ENCODE data around the gene UFM1.
"Not testable (repeated sequence)": the region's sequence is repeated elsewhere in the genome, so short reads cannot be mapped to it uniquely, and the experiment has no call there.

The UFM1 gene

DNA sequence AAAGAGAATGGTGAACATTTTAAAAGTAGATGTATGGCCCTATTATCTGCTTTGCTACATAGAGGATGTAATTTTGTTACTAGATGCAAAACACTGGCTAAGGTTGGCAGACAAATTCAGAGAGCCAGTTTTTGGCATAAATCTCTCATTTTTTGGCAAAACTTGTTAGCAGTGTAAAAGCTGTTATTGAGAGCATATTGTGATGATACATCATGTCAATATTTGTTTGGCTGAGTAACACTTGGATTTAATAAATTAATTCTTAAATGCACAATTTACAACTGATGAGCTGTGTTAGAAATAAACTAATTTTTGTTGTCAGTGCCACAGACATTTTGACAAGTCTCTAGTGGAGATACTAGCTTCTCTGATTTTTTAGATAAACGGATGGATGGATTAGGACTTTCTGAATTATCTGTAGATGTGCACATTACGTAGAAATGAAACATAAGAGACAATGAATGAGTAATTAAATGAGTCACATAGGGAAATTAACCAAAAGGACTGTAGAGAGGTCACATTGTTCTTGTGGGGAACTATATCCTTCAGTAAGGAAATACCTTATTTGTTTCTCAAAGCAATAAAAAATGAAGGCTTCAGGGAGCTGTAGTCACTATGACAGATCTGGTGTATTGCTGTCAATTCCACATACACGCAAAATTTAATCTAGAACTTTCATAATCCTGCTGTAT lies 17.4 kb downstream of the UFM1 start:
- no peak for DNase-seq

DNA sequence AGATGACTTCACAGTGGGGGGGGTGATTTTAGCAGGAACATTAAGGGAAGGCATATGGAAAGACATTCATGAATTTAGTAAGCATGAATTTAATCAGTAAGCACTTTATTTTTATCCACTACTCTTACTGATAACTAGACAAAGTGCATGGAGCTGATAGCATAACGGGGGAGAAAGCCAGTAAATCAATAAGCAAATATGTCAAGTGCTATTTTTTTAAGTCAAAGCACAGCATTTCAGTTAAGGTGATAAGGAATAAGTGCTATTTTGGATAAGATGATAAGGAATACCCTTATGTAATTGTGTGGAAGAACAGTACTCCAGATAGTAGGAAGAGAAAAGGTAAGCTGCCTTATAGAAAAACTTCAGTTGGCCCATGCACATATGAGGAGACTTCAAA lies 19.4 kb downstream of the UFM1 start:
- no peak for DNase-seq

DNA sequence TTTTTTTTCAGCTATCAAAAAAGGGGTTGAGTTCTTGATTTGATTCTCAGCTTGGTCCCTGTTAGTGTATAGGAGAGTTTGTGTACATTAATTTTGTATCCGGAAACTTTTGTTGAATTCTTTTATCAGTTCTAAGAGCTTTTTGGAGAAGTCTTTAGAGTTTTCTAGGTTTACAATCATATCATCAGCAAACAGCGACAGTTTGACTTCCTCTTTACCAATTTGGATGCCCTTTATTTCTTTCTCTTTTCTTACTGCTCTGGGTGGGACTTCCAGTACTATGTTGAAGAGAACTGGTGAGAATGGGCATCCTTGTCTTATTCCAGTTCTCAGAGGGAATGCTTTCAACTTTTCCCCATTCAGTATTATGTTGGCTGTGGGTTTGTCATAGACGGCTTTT lies 20.4 kb downstream of the UFM1 start:
- DNase-seq: not testable (repeated sequence)

DNA sequence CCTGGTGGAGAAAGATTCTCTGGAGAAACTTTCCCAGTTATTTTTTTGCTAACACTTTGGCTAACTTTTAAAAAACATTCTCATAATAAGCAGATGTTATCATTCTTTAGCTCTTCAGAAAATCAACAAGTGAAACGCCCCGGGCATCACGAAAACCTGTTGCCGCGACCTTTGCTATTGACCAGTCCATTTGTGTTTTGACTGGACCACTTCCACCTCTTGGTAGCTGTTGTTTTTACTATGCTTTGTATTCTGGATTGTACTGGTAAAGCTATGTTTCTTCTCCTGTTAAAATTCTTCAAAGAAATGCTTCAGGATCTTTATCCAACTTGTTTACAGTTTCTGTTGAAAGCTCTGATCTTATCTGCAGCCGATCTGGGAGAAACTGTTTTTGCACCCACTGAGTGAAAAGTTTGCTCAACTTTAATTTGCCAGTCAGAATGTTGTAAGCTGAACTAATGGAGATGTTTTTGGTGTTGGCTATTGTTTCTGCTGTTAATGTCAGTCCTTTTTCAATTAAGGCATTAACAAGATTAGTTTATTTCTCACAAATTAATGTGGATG lies 23.3 kb downstream of the UFM1 start:
- DNase-seq: no peak

DNA sequence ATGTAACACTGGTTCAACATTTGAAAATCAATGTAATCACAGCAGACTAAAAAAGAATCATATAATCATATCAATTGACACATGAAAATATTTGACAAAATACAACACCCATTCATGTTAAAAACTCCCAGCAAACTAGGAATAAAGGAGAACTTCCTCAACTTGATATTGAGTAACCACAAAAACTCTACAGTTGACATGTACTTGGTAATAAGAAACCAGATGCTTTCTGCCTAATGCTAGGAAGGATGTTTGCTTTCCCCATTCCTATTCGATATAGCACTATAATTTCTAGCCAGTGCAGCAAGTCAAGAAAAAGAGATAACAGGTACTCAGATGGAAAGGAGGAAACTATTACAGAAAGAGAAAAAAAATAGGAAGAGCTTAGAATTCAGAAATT lies 26.9 kb downstream of the UFM1 start:
- DNase-seq: no peak

DNA sequence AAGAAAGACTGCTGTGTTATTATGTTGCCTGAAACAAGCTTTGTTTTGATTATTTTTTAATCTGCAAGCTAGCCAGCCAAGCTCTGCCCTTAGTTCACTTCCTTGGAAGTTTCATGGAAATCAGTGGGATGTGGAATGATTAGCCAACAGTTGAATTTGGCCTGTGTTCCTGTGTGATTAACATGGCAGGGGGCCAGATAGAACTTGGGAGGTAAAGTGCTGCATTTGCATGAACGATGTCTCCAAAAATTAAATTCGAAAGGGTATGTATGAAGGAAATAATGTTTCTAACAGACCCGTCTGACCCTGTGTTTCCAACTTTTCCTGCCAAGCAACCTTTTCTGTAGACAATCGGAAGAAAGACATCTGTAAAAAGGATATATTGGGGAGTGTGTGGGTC lies 32.2 kb downstream of the UFM1 start:
- no peak for DNase-seq

DNA sequence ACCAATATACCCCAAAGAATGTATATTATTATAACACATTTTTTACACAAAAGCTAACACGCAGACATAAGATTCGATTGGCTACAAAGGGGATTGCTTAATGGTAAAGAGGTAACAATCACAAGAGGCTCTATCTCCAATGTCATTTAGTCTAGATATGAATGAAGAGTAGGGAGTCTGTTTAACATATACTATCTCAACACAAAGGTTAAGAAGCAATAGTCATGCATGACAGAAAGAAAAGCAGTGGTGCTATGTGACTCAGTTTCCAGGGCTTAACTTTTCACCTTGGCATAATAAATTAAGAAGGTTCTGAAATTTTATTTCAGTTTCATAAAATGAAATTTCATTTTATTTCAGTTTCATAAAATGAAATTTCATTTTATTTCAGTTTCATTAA lies 33.3 kb downstream of the UFM1 start:
- no peak for DNase-seq

DNA sequence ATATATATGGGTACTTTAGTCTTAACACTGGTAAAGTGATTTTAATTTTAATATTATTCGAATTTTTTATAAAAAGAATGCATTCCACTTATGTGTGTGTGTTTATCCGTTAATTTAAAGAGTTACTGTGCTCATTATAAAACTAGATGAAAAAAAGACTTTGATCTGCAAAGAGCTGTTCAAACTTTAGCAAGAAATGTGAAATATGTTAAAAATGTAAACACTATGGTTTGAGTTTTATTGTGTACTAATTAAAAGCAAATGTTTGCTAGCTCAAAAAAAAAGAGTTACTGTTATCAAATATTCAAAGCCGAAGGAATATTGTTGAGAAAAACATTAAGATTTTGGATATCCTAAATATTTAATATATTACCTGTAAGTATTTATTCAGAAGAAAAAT lies 34.5 kb downstream of the UFM1 start:
- DNase-seq: no peak

DNA sequence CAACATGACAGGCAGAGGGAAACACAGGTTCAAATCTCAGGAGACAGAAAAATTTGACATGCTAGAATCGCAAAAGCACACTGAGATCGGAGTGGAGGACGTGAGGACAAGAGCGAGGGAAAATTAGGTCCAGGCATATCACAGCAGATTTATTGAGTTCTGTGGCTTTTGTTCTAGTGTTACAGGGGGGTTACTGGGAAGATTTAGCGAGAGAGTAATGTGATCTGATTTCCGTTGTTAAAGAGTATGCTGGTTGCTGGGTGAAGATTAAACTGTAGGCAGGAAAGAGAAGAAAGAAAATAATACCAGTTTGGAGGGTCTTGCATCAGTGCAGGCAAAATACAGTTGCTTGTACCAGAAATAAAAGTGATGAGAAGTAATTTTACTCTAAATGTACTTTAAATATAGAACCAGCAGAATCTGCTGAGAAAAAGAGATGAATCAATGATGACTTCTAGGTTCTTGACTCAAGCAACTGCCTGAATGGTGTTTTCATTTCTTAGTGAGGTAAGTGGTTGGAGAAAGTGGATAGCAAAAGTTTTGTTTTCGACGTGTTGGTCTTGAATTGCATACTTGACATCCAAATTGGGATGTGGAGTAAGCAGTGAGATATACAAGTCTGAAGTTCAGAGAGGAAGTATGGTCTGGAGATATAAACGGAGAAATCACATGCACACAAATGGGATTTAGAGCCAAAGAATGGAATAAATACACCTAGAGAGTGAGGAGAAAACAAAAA lies 35.7 kb downstream of the UFM1 start:
- DNase-seq: no peak

DNA sequence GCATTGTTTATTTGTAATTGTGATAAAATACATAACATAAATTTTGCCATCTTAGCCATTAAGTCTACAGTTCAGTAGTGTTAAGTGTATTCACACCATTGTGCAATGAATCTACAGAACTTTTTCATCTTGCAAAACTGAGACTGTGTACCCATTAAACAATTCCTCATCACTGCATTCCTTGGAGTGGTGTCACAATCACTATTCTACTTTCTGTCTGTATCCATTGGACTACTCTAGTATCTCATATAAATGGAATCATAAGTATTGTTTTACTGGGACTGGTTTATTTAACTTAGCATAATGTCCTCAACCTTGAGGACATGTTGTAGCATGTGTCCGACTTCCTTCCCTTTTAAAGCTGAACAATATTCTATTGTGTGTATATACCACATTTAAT lies 36.8 kb downstream of the UFM1 start:
- no peak for DNase-seq

DNA sequence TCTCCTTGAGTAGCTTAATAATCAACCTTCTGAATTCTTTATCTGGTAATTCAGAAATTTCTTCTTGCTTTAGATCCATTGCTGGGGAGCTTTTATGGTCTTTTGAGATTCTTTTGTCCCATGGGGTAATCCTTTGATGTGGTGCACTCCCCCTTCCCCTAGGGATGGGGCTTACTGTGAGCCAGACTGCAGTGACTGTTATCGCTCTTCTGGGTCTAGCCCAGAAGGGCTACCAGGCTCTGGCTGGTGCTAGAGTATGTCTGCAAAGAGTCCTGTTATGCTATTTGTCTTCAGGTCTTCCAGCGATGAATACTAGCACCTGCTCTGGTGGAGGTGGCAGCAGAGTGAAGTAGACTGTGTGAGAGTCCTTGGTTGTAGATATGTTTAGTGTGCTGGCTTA lies 41.7 kb downstream of the UFM1 start:
- DNase-seq: no peak

DNA sequence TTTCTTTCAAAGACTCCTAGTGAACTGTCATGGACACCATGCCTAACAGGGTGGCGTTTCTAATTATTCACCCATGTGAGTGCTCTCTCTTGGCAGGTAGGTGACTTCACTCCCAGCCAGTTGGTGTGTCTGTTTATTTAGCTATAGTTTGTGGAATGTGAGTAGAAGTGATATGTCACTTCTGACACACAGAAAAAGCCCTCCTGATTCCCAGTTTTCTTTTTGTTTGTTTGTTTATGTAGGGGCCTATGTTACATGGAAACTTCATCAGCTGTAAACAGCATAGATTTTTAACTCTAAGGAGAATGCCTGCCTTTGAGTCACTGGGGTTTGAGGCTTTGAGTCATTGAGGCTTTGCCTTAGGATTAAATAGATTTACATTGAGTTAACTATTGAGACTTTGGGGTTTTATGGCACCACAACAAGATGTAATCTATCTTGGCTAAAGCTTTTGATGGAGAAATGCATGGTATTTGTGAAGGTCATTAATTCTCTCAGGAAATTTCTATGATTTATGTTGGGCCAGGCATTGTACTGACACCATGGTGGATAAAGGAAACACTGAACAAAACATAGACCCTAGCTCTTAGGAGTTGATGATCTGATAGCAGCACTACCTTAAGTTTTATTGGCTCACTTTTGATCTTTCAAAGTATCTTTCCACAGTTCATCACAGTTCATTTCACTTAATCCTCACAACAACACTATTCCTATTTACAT lies 45.3 kb downstream of the UFM1 start:
- DNase-seq: no peak

DNA sequence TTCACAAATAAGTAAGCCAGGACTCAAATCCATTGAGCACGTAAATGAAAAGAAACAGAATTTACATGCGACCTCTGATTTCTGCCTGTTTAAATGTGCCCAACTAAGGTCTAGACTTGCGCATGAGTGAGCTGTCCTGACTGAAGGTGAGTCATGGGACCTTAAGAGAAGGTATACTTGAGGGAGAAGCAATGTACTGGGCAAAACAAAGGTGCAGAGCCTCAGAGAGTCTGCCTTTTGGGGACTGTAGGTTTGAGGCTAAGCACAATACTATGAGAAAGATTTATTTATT lies 45.8 kb downstream of the UFM1 start:
- no peak for DNase-seq

DNA sequence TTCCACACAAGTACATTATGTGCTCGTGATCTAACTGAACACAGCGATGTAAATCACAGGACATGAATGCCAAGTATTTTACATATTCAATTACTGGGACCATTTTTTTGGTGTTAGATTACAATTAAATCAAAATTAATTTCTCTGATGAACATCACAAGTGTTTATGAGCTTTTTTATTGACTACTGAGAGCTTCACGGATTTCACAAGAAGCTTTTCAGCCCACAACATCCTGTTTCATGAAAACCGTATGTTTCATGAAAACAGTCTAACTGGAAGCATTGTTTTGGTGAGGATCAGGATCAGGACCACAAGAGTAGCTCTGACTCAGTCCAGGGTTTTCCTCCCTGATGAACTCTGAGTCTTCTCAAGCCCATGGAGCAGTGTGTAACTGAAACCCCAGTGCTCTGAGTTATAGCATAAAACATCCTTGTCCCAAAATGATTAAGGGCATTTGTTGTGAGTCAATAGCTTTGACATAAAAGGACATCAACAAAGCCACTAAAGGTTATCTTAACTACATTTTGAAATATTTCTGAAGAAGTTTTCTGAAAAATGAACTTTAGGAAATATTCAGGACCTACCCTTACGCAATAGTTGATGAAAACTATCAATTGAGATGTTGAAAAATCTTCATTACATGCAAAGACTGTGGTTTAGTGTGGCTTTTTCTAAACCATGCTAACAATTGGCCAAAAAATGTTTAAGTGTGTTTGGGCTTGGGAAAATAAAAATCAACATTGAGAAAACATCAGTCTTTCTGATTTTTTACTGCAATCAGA lies 49.3 kb downstream of the UFM1 start:
- DNase-seq: no peak

DNA sequence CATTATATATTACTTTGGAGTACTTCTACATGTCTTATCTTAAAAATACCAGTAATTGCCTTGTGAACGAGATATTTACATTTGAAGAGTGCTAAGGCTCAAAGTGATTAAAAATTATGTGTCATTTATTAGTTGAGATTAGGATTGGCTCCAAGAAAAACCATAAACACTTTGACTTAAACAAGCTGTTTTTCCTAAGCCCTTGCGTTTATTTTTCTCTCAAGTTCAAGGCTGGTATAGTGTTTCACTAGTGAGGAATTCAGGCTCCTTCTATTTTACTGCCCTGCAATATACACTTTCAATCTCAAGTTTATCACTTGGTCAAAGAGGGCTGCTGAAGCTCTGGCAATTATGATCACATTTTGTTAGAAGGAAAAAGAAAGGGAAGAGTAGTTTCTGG lies 49.9 kb downstream of the UFM1 start:
- DNase-seq: no peak

DNA sequence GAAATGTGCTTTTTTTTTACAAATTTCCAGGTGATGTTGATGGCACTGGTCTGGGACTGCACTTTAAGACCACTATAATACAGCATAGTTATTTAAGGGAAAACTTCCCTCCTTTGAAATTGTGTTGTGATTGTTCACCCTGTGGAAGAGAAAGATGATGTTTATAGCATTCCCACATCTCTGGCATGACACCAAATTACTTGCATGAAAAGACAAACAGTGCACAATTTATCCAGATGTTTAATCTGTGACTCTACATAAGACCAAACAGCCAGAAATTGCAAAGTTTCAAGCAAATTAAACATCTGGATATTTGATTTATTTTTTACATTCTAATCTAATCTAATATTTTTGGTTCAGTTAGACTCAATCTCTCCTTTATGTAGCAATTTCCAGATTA lies 51.6 kb downstream of the UFM1 start:
- DNase-seq: no peak

DNA sequence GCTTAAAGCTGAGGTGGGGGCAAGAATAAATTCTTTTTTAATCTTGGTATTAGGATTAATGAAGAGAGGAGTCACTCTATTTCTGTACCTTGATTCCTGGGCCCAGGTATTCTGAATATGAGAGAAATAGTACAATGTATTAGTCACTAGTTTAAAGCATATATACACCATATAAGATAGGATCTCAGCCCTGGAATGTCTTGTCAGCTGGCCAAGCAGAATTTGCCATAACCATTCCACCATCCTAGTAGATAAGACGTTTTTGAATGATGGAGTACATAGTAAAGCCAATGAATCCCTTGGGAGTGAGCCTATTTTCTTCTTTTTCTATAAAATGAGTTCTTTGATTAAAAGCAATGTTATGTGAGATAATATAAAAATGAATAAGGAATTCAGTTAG lies 55.6 kb downstream of the UFM1 start:
- DNase-seq: no peak

DNA sequence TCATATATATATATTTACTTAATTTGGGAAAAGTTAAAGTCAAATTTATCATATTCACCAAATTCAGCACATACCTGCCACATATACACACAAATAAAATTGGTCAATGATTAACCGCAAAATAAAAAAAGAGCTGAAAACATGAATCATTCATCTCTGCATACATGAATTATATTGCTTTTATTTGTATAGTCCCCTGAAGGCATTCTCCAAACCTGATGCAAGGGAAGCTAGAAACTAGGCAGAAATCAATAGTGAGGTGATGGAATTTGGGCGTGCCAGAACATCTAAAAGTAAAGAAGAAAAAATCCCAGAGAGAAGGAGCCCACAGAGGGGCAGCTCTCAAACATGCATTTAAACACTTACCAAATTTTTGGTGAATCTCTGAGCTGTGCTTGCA lies 60.1 kb downstream of the UFM1 start:
- DNase-seq: no peak

DNA sequence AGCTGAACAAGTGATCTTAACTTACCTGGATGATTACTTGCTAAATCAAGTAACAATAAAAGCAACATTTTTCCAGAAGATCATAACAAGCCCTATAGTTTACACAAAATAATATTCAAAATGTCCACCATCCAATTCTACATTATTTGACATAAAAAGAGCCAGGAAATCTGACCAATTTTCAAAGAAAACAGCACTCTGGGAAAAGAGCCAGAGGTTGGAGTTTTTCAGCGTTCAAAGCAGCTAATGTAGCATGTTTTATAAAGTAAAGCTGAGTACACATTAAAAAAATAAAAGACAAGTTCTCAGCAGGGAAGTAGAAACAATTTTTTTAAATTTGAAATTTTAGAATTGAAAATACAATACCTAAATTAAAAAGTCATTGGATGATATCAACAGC lies 62.6 kb downstream of the UFM1 start:
- DNase-seq: no peak

Measured in stimulated activated CD4-positive, alpha-beta T cell treated with anti-CD3 and anti-CD28 coated beads, Interleukin-4, amount 100 ng/mL, for 4 hours (primary cell).